Neuronal stem cell (in vitro differentiated cells): ENCODE results near the gene BRI3.

Source experiments
- DNase-seq: peaks from one replicate; pipeline ENCODE4 v3.0.0-alpha.2; 2013; ENCODE audit warnings: low spot score
- H2AFZ ChIP-seq: one replicate; pipeline ENCODE4 v1.6.1; 2013; ENCODE audit warnings: mild to moderate bottlenecking, low read length, inconsistent platforms
- H2AK5ac ChIP-seq: 2 replicates; pipeline ENCODE4 v1.6.1; 2013; ENCODE audit warnings: low read depth, mild to moderate bottlenecking, inconsistent platforms, low read length, moderate library complexity, mixed read lengths
- H2BK120ac ChIP-seq: 2 replicates; pipeline ENCODE4 v1.6.1; 2013; ENCODE audit warnings: low read depth, mild to moderate bottlenecking, inconsistent platforms, low read length, moderate library complexity, mixed read lengths
- H2BK12ac ChIP-seq: one replicate; pipeline ENCODE4 v1.6.1; 2013; ENCODE audit warnings: low read length, inconsistent platforms
- H2BK15ac ChIP-seq: 2 replicates; pipeline ENCODE4 v1.6.1; 2013; ENCODE audit warnings: mild to moderate bottlenecking, low read length, inconsistent platforms, mixed read lengths
- H2BK5ac ChIP-seq: one replicate; pipeline ENCODE4 v1.6.1; 2013; ENCODE audit warnings: inconsistent platforms, mild to moderate bottlenecking, low read length, moderate library complexity
- H3K14ac ChIP-seq: one replicate; pipeline ENCODE4 v1.6.1; 2013; ENCODE audit warnings: low read length, inconsistent platforms
- H3K18ac ChIP-seq: 2 replicates; pipeline ENCODE4 v1.6.1; 2013; ENCODE audit warnings: low read length, inconsistent platforms
- H3K23ac ChIP-seq: 2 replicates; pipeline ENCODE4 v1.6.1; 2013; ENCODE audit warnings: low read depth, mild to moderate bottlenecking, mixed read lengths, low read length, inconsistent platforms; ENCODE audit not compliant: poor library complexity
- H3K27ac ChIP-seq: replicated peaks from 3 replicates; pipeline ENCODE4 v1.5.1; 2013; ENCODE audit warnings: low read length, inconsistent platforms
- H3K27me3 ChIP-seq, 3 experiments: 2 replicates each; pipeline ENCODE4 v1.6.1; 2013; ENCODE audit warnings: low read length in 3 of 3, mild to moderate bottlenecking in 2 of 3, inconsistent platforms in 1 of 3, low read depth in 1 of 3, mixed read lengths in 1 of 3, moderate library complexity in 1 of 3; ENCODE audit not compliant: control insufficient read depth in 3 of 3, insufficient read depth in 3 of 3
- H3K36me3 ChIP-seq, 2 donors: replicated peaks in 1 of 2; 2 replicates each; pipeline ENCODE4 v1.6.1; 2013; ENCODE audit warnings: low read length in 2 of 2; ENCODE audit not compliant: control insufficient read depth in 2 of 2, insufficient read depth in 2 of 2
- H3K4ac ChIP-seq: 2 replicates; pipeline ENCODE4 v1.6.1; 2013; ENCODE audit warnings: inconsistent platforms, mild to moderate bottlenecking, low read length, moderate library complexity
- H3K4me1 ChIP-seq, 2 donors: 1 replicate in 1 of 2; 2 replicates in 1 of 2; pipeline ENCODE4 v1.6.1; 2013; ENCODE audit warnings: low read length in 2 of 2, low read depth in 1 of 2; ENCODE audit not compliant: control insufficient read depth in 2 of 2, insufficient read depth in 1 of 2
- H3K4me2 ChIP-seq: one replicate; pipeline ENCODE4 v1.6.1; 2013; ENCODE audit warnings: mild to moderate bottlenecking, low read length, inconsistent platforms; ENCODE audit not compliant: insufficient read depth, poor library complexity, severe bottlenecking
- H3K4me3 ChIP-seq, 2 donors: 2 replicates each; pipeline ENCODE4 v1.5.1; 2013; ENCODE audit warnings: low read length in 2 of 2, mild to moderate bottlenecking in 2 of 2, inconsistent platforms in 1 of 2, moderate library complexity in 1 of 2
- H3K79me1 ChIP-seq: one replicate; pipeline ENCODE4 v1.6.1; 2013; ENCODE audit warnings: low read depth, mild to moderate bottlenecking, inconsistent platforms, low read length, moderate library complexity
- H3K9ac ChIP-seq: one replicate; pipeline ENCODE4 v1.6.1; 2013; ENCODE audit warnings: mild to moderate bottlenecking, low read depth, low read length, inconsistent platforms; ENCODE audit not compliant: poor library complexity
- H3K9me3 ChIP-seq, 2 donors: replicated peaks in 1 of 2; 2 replicates each; pipeline versions ENCODE3 to v1.6.1; 2013; ENCODE audit warnings: low read length in 2 of 2, mild to moderate bottlenecking in 2 of 2, inconsistent platforms in 1 of 2, low read depth in 1 of 2, mixed read lengths in 1 of 2, moderate library complexity in 1 of 2; ENCODE audit not compliant: control insufficient read depth in 2 of 2, insufficient read depth in 1 of 2
- H4K8ac ChIP-seq: one replicate; pipeline ENCODE4 v1.6.1; 2013; ENCODE audit warnings: low read depth, mild to moderate bottlenecking, inconsistent platforms, low read length, moderate library complexity
- H4K91ac ChIP-seq: one replicate; pipeline ENCODE4 v1.6.1; 2013; ENCODE audit warnings: low read length, low read depth, mild to moderate bottlenecking, inconsistent platforms; ENCODE audit not compliant: poor library complexity
- WGBS, 2 donors: extraction: QIAGEN DNeasy Blood & Tissue Kit; methylation state at CpG; one replicate each; pipeline ENCODE4 v1.1.7; 2013; ENCODE audit warnings: missing lambda C conversion rate in 2 of 2, mixed read lengths in 1 of 2; ENCODE audit not compliant: insufficient read length in 2 of 2, insufficient replicate concordance in 1 of 2; ENCODE audit errors: extremely low coverage in 2 of 2; 5-methylcytosine and 5-hydroxymethylcytosine counted together

Gene BRI3

GRCh38 chr7:98301693-98302470, 20.4 kb downstream of the BRI3 start:
- H2AFZ ChIP-seq: no peak overlapping the region
- H2AK5ac ChIP-seq: no peak overlapping the region
- WGBS, 2 donors: no CpG with 5 or more reads among the region's 22 CpGs

GRCh38 chr7:98303176-98303865, 21.8 kb downstream of the BRI3 start:
- H2BK120ac ChIP-seq: no peak overlapping the region
- peaks cover 0 to 11% of the 10 kb centered on the region in 2 donors for H3K4me1 ChIP-seq
- no peaks in the 10 kb centered on the region for H3K9me3 ChIP-seq
- no peak overlapping the region for H4K8ac ChIP-seq
- no peak overlapping the region for H2AFZ ChIP-seq
- no peak overlapping the region for H4K91ac ChIP-seq
- no peak overlapping the region for H2BK12ac ChIP-seq
- peak overlapping the region; percentile 47 for H3K14ac ChIP-seq
- no peak overlapping the region for H3K27ac ChIP-seq
- no peak overlapping the region for H3K23ac ChIP-seq
- no peak overlapping the region for H2AK5ac ChIP-seq
- peak overlapping the region; percentile 32 for H3K9ac ChIP-seq
- no CpG with 5 or more reads among the region's 19 CpGs for WGBS, 2 donors
- H3K4me2 ChIP-seq: no peak overlapping the region
- H3K79me1 ChIP-seq: peaks cover 3% of the 10 kb centered on the region
- H3K27me3 ChIP-seq: no peaks in the 10 kb centered on the region
- H3K18ac ChIP-seq: no peak overlapping the region
- H3K36me3 ChIP-seq: peaks cover 0 to 28% of the 10 kb centered on the region in 2 donors
- no peak overlapping the region for H3K4me3 ChIP-seq
- no peak overlapping the region for H2BK15ac ChIP-seq
- H2BK5ac ChIP-seq: no peak overlapping the region
- no peak overlapping the region for H3K4ac ChIP-seq
- no peak for DNase-seq

More at GRCh38 chr7:98301693-98302470, 20.4 kb downstream of the BRI3 start:
- H3K18ac ChIP-seq: no peak overlapping the region
- no peak overlapping the region for H3K23ac ChIP-seq
- DNase-seq: no peak
- no peak overlapping the region for H2BK5ac ChIP-seq
- H2BK120ac ChIP-seq: no peak overlapping the region
- no peak overlapping the region for H2BK15ac ChIP-seq
- H2BK12ac ChIP-seq: no peak overlapping the region
- H3K27ac ChIP-seq: no peak overlapping the region
- H4K91ac ChIP-seq: no peak overlapping the region
- peaks cover 4% of the 10 kb centered on the region for H3K79me1 ChIP-seq
- no peaks in the 10 kb centered on the region for H3K27me3 ChIP-seq
- no peak overlapping the region for H3K14ac ChIP-seq
- H4K8ac ChIP-seq: no peak overlapping the region
- H3K4ac ChIP-seq: no peak overlapping the region
- no peak overlapping the region for H3K4me3 ChIP-seq
- no peak overlapping the region for H3K9ac ChIP-seq
- peaks cover 0 to 11% of the 10 kb centered on the region in 2 donors for H3K4me1 ChIP-seq
- H3K9me3 ChIP-seq: no peaks in the 10 kb centered on the region
- H3K36me3 ChIP-seq: peaks cover 0 to 23% of the 10 kb centered on the region in 2 donors
- H3K4me2 ChIP-seq: no peak overlapping the region

- no peak for DNase-seq
- H3K79me1 ChIP-seq: peaks cover 3% of the 10 kb centered on the region
- H3K9ac ChIP-seq: no peak overlapping the region
- H2AFZ ChIP-seq: no peak overlapping the region
- H4K8ac ChIP-seq: no peak overlapping the region
- no peak overlapping the region for H3K4me2 ChIP-seq
- no peak overlapping the region for H3K18ac ChIP-seq
- H3K4me3 ChIP-seq: peak overlapping the region in 1 of 2 donors; percentile 40
- no peak overlapping the region for H2AK5ac ChIP-seq
- H3K4me1 ChIP-seq: peaks cover 0 to 11% of the 10 kb centered on the region in 2 donors
- H2BK5ac ChIP-seq: no peak overlapping the region
- no CpG with 5 or more reads among the region's 15 CpGs for WGBS, 2 donors
- peaks cover 0 to 28% of the 10 kb centered on the region in 2 donors for H3K36me3 ChIP-seq
- no peak overlapping the region for H4K91ac ChIP-seq
- H2BK15ac ChIP-seq: no peak overlapping the region
- H3K27me3 ChIP-seq: no peaks in the 10 kb centered on the region
- H3K4ac ChIP-seq: no peak overlapping the region
- no peak overlapping the region for H2BK12ac ChIP-seq
- no peak overlapping the region for H3K27ac ChIP-seq
- H3K14ac ChIP-seq: no peak overlapping the region
- H3K9me3 ChIP-seq: no peaks in the 10 kb centered on the region
- no peak overlapping the region for H3K23ac ChIP-seq
- H2BK120ac ChIP-seq: no peak overlapping the region
These were observed 22.4 kb downstream of the BRI3 start for GRCh38 chr7:98303906-98304305.

GRCh38 chr7:98305951-98306535, 24.6 kb downstream of the BRI3 start:
- H3K27ac ChIP-seq: no peak overlapping the region
- H2BK12ac ChIP-seq: no peak overlapping the region
- peaks cover 0 to 29% of the 10 kb centered on the region in 2 donors for H3K36me3 ChIP-seq
- no peak overlapping the region for H2BK120ac ChIP-seq
- no peak overlapping the region for H3K14ac ChIP-seq
- H3K4me3 ChIP-seq: peak overlapping the region in 1 of 2 donors; percentile 53
- no peak overlapping the region for H2BK15ac ChIP-seq
- no peak for DNase-seq
- H3K9me3 ChIP-seq: no peaks in the 10 kb centered on the region
- H3K9ac ChIP-seq: no peak overlapping the region
- H3K27me3 ChIP-seq: no peaks in the 10 kb centered on the region
- H4K91ac ChIP-seq: no peak overlapping the region
- H2BK5ac ChIP-seq: peak overlapping the region; percentile 91
- peaks cover 3% of the 10 kb centered on the region for H3K79me1 ChIP-seq
- H2AFZ ChIP-seq: no peak overlapping the region
- H3K4ac ChIP-seq: no peak overlapping the region
- H3K4me1 ChIP-seq: peaks cover 0 to 6% of the 10 kb centered on the region in 2 donors
- H3K18ac ChIP-seq: no peak overlapping the region
- no peak overlapping the region for H4K8ac ChIP-seq
- peak overlapping the region; percentile 27 for H3K23ac ChIP-seq
- H2AK5ac ChIP-seq: no peak overlapping the region
- no CpG with 5 or more reads among the region's 22 CpGs for WGBS, 2 donors
- no peak overlapping the region for H3K4me2 ChIP-seq
